GM21576 (cell line): Measurements from ENCODE around the gene CDK11B.
"Not testable (repeated sequence)": the region's sequence is repeated elsewhere in the genome, so short reads cannot be mapped to it uniquely, and the experiment has no call there.

Experiments used
- ATAC-seq: cut with Tn5 transposase; IDR thresholded peaks from one replicate; pipeline ENCODE4 v1.9.1; 2021; ENCODE audit warnings: mild to moderate bottlenecking, moderate library complexity; ENCODE audit not compliant: unreplicated experiment

CDK11B gene

GRCh38 chr1:1658583-1659549 lies at the start of gene CDK11B:
Gene CDK11B (minus strand): TSS chr1:1659004. CDS start chr1:1657485, 1,519 bp downstream.
- ATAC-seq = peak; percentile 76

GRCh38 chr1:1707897-1708296 lies 49.1 kb upstream of the CDK11B start:
- ATAC-seq = not testable (repeated sequence)

- ATAC-seq = not testable (repeated sequence)
Measured at GRCh38 chr1:1707241-1707640, 48.4 kb upstream of the CDK11B start.

GRCh38 chr1:1705623-1706022 lies 46.8 kb upstream of the CDK11B start:
- not testable (repeated sequence) for ATAC-seq

GRCh38 chr1:1704284-1704957 lies 45.6 kb upstream of the CDK11B start:
- not testable (repeated sequence) for ATAC-seq

- no peak for ATAC-seq
Measured at GRCh38 chr1:1703796-1704195, 45.0 kb upstream of the CDK11B start.

- not testable (repeated sequence) for ATAC-seq
Measured at GRCh38 chr1:1702506-1702905, 43.7 kb upstream of the CDK11B start.

- not testable (repeated sequence) for ATAC-seq
Measured at GRCh38 chr1:1700557-1700956, 41.8 kb upstream of the CDK11B start.

GRCh38 chr1:1700067-1700466 lies 41.3 kb upstream of the CDK11B start:
- not testable (repeated sequence) for ATAC-seq

- ATAC-seq = not testable (repeated sequence)
Measured at GRCh38 chr1:1699061-1699460, 40.3 kb upstream of the CDK11B start.

- not testable (repeated sequence) for ATAC-seq
Measured at GRCh38 chr1:1697358-1698183, 38.8 kb upstream of the CDK11B start.

GRCh38 chr1:1696431-1697357 lies 37.9 kb upstream of the CDK11B start:
- not testable (repeated sequence) for ATAC-seq

GRCh38 chr1:1692714-1693647 lies 34.2 kb upstream of the CDK11B start, which contains the start of gene SLC35E2B:
Gene SLC35E2B (minus strand): TSS chr1:1692795. CDS start chr1:1676699, 16,096 bp downstream.
- ATAC-seq = peak; percentile 73

- ATAC-seq = peak; percentile 37
Measured at GRCh38 chr1:1692324-1692713, 33.5 kb upstream of the CDK11B start.

GRCh38 chr1:1691443-1691842 lies 32.6 kb upstream of the CDK11B start:
- ATAC-seq = not testable (repeated sequence)

GRCh38 chr1:1689526-1689925 lies 30.7 kb upstream of the CDK11B start:
- not testable (repeated sequence) for ATAC-seq

- ATAC-seq = no peak
Measured at GRCh38 chr1:1687846-1688245, 29.0 kb upstream of the CDK11B start.

- ATAC-seq = no peak
Measured at GRCh38 chr1:1684031-1684681, 25.4 kb upstream of the CDK11B start.
